Measurements from ENCODE around the gene DDHD1.
"Not testable (repeated sequence)": the region's sequence is repeated elsewhere in the genome, so short reads cannot be mapped to it uniquely, and the experiment has no call there.

DDHD1 gene

GRCh38 chr14:53151523-53152183 is 1.5 kb downstream of the DDHD1 start:
- peak; percentile 8 for DNase-seq

- DNase-seq: no peak
These were observed 3.3 kb downstream of the DDHD1 start for GRCh38 chr14:53149668-53150316.

- DNase-seq: no peak
These were observed 4.5 kb downstream of the DDHD1 start for GRCh38 chr14:53148671-53149070.

GRCh38 chr14:53147893-53148292 is 5.2 kb downstream of the DDHD1 start:
- DNase-seq: no peak

GRCh38 chr14:53147208-53147607 is 5.9 kb downstream of the DDHD1 start:
- no peak for DNase-seq

GRCh38 chr14:53146739-53147138 is 6.4 kb downstream of the DDHD1 start:
- DNase-seq: no peak

- DNase-seq: no peak
These were observed 8.9 kb downstream of the DDHD1 start for GRCh38 chr14:53144244-53144643.

GRCh38 chr14:53140585-53140984 is 12.5 kb downstream of the DDHD1 start:
- no peak for DNase-seq

- no peak for DNase-seq
These were observed 15.4 kb downstream of the DDHD1 start for GRCh38 chr14:53137568-53138203.

- DNase-seq: not testable (repeated sequence)
These were observed 22.6 kb downstream of the DDHD1 start for GRCh38 chr14:53130491-53130890.

GRCh38 chr14:53128303-53129028 is 24.7 kb downstream of the DDHD1 start:
- DNase-seq: no peak

- no peak for DNase-seq
These were observed 25.3 kb downstream of the DDHD1 start for GRCh38 chr14:53127832-53128231.

GRCh38 chr14:53127151-53127550 is 26.0 kb downstream of the DDHD1 start:
- DNase-seq: no peak

- DNase-seq: no peak
These were observed 26.4 kb downstream of the DDHD1 start for GRCh38 chr14:53126731-53127130.

- DNase-seq: no peak
These were observed 28.3 kb downstream of the DDHD1 start for GRCh38 chr14:53124786-53125185.

- DNase-seq: not testable (repeated sequence)
These were observed 31.7 kb downstream of the DDHD1 start for GRCh38 chr14:53121419-53121818.

- not testable (repeated sequence) for DNase-seq
These were observed 35.6 kb downstream of the DDHD1 start for GRCh38 chr14:53117479-53117878.

GRCh38 chr14:53113989-53114388 is 39.1 kb downstream of the DDHD1 start:
- no peak for DNase-seq

- DNase-seq: no peak
These were observed 43.0 kb downstream of the DDHD1 start for GRCh38 chr14:53110096-53110495.

- peak; percentile 18 for DNase-seq
These were observed 43.8 kb downstream of the DDHD1 start for GRCh38 chr14:53109105-53110041.

GRCh38 chr14:53108292-53109104 is 44.6 kb downstream of the DDHD1 start:
- no peak for DNase-seq
